Body of pancreas (tissue), 4 donors: ENCODE results near the gene RASIP1.

ENCODE experiments used
- CTCF ChIP-seq, 7 experiments: fragments of 450-650 bp in 4 of 7; fragments of 200-600 bp in 3 of 7; sonication (generic) in 3 of 7; IDR thresholded peaks; one replicate each; pipeline ENCODE4 v1.5.1; 2016 to 2019; ENCODE audit warnings: antibody characterized with exemption in 7 of 7
- POLR2A ChIP-seq, 3 donors: fragments of 450-650 bp; IDR thresholded peaks; one replicate each; pipeline ENCODE4 v1.6.1; 2016; ENCODE audit warnings: antibody characterized with exemption in 3 of 3, mild to moderate bottlenecking in 2 of 3

GRCh38 chr19:48674921-48675824 is 65.2 kb downstream of the RASIP1 start:
- TF ChIP-seq CTCF (IDR thresholded peaks at IDR 0.05) (peak; percentile 78 to 91 (median 85)), POLR2A (IDR thresholded peaks at IDR 0.05) (no peak)
